ENCODE results near the gene GATAD2B.
A peak's percentile ranks its signal among the peaks of the same experiment; 100 is the strongest.
"Not testable (repeated sequence)": the region's sequence is repeated elsewhere in the genome, so short reads cannot be mapped to it uniquely, and the experiment has no call there.

The GATAD2B gene

DNA sequence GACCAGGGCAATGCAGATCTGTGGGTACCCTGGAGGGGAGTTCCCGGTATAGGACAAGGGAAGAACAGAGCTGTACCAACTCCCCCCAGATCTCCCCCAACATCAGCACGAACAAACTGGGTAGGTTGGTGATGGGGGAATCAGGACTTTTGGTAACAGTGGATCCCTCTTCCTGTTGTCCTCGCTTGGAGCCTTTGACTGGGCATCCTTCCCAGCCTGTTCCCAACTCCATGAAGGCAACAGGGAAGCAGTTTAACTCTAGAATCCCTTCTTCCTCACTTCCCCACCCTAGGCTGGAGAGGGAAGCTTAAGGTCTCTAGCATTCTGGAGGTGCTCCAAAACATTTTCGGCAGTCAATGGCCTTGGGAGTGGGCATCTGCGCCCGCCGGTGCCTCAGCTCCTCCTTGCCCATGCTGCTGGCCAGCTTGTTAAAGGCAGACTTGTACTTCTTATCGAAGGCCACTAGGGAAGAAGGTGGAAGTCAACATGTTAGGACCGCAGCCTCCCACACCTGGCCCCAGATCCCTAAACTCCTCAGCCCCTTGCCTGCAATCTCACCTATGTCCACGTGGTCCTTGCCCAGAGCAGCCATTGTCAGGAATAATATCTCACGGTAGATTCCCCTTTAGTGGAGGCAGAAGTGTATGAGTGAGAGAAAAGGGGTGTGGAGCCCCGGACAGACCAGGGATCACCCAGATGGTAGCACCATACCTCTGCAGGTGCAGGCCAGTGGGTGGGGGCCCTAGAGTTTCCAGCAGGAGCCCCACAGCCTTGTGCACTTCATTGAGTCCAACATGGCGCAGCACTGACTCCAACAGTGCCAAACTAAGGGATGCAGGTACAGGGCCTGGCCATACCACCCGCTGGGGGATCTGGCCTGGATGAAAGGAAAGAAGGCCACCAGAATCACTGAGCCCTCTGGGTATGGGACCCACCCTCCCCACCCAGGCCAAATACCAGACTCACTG lies 7.5 kb upstream of the GATAD2B start:
- DNase-seq (ENCODE audit: low spot score) (no peak), FAIRE-seq (no peak)

- FAIRE-seq (no peak), DNase-seq (ENCODE audit: low spot score) (no peak)
Measured at GRCh38 chr1:153929426-153929825, 6.7 kb upstream of the GATAD2B start.

GRCh38 chr1:153928791-153929341 lies 6.1 kb upstream of the GATAD2B start:
- DNase-seq (ENCODE audit: low spot score) (no peak), FAIRE-seq (no peak)

- DNase-seq (ENCODE audit: low spot score) (no peak), FAIRE-seq (no peak)
Measured at GRCh38 chr1:153928245-153928644, 5.5 kb upstream of the GATAD2B start.

GRCh38 chr1:153926405-153926804 lies 3.6 kb upstream of the GATAD2B start:
- DNase-seq (ENCODE audit: low spot score) (no peak), FAIRE-seq (no peak)

- FAIRE-seq (no peak), DNase-seq (ENCODE audit: low spot score) (peak; percentile 69)
Measured at GRCh38 chr1:153922076-153922971, 448 bp downstream of the GATAD2B start.

- FAIRE-seq, result no peak
- no peak for DNase-seq (ENCODE audit: low spot score)
Measured at GRCh38 chr1:153921803-153922075, 1.0 kb downstream of the GATAD2B start.

GRCh38 chr1:153921080-153921802 lies 1.5 kb downstream of the GATAD2B start:
- FAIRE-seq, result no peak
- DNase-seq (ENCODE audit: low spot score), result no peak

DNA sequence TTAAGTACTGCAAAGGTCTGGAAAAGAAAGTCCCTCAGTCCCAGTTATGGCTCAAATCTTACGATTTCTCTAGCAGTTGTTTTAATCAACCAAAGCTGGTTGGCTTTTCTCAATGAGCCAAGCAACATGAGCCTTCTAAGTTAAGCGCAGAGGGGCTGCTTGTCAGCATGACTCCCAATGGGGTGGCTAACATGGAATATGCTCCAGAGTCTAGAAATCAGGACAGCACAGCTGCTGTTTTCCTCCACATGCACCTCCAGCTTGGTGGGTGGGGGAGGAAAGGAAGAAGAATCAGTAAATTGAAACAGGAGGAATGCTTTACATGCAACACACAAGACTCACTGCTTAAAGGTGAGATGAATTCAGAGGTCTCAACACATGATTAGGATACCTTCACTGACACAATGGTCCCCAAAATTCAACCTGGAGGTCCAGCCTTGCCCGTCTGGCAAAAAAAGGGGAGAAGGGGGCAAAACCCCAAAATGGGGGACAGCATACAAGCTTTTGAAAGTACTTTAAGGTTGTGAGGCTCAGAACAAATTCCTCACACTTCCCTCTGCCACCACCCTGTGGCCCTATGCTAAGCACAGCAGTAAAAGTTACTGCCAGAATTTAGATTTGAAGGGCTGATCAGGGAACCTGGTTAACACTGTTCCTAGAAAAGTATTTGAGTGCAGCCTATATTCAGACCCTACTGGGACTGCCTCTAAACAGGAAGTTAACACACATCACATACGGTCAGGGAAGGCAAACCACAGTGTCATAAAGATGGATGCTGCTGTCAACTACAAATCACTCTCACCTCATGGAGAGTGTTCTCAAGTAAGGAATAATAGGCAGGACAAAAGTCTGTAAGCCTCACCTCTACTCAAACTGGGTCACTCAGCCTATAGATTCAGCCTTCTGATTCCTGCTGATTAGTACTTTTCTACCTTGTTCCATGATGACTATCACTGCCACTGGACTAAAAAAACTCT lies 2.6 kb downstream of the GATAD2B start:
- FAIRE-seq, result no peak

DNA sequence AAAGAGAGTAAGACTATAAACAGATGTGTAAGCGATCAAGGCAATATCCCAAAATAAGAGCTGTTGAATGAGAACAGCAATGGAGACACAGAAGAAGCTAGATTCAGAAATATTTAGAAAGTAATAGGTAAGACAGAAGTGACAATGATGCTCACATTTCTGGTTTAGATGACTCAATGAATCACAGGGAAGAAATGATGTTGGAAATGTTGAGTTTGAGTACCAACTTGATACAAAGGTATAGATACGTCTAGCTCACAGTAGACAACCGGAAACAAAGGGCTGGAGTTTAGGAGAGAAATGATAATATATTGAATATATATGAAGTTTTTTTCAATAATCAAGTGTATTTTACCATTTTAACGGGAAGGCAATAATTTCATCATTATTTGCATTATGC lies 6.5 kb downstream of the GATAD2B start:
- FAIRE-seq, result no peak
- DNase-seq (ENCODE audit: low spot score), result no peak

More for the DNA sequence above, 2.6 kb downstream of the GATAD2B start:
- no peak for DNase-seq (ENCODE audit: low spot score)

DNA sequence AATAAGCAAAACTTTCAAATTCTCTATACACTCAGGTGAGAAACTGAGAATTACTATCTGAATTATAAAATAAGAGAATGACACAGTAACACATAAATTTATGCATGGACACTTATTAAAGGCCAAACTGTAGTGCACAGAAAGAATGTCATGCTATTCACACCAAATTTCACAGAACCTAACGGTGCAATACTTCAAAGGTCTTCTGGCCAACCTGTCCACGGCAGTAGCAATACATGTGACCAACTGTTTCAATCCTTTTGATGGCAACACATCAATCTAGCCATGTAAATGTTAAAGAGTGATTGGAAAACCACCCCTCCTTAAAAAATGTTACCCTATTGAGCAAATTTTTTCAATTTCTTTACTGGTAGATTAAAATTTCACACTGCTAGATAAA lies 10.4 kb downstream of the GATAD2B start:
- DNase-seq (ENCODE audit: low spot score), result no peak
- no peak for FAIRE-seq

- not testable (repeated sequence) for FAIRE-seq; DNase-seq (ENCODE audit: low spot score)
Measured at GRCh38 chr1:153910560-153910959, 12.2 kb downstream of the GATAD2B start.

- FAIRE-seq, result no peak
Measured at GRCh38 chr1:153908071-153908470, 14.7 kb downstream of the GATAD2B start.

DNA sequence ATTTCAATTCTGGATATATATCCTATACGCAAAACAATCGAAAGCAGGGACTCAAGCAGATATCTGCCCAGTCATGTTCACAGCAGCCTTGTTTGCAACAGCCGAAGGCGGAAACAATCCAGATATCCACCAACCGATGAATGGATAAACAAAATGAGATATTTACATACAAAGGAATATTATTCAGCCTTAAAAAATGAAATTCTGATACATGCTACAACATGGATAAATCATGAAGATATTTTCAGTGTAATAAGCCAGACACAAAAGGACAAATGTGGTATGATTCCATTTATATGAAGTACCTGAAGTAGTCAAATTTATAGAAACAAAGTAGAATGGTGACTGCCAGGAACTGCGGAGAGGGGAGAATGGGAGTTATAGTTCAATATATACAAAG lies 15.6 kb downstream of the GATAD2B start:
- FAIRE-seq, result no peak
- DNase-seq (ENCODE audit: low spot score), result no peak

More at GRCh38 chr1:153908071-153908470, 14.7 kb downstream of the GATAD2B start:
- no peak for DNase-seq (ENCODE audit: low spot score)

DNA sequence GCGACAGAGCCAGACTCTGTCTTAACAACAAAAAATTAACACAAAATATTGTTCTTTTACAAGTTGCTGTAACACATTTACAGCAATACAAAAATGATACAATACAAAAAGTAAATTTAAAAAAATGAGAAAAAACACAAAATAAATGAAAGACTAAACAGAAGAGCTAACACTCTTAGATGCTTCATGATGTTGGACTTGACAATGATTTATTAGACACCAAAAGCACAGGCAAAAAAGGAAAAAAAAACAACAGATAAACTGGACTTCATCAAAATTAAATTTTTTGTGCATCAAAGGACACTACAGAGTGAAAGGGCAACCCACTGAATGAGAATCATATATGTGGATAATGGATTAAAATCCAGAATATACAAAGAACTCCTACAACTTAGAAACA lies 16.4 kb downstream of the GATAD2B start:
- FAIRE-seq (no peak), DNase-seq (ENCODE audit: low spot score) (no peak)

DNA sequence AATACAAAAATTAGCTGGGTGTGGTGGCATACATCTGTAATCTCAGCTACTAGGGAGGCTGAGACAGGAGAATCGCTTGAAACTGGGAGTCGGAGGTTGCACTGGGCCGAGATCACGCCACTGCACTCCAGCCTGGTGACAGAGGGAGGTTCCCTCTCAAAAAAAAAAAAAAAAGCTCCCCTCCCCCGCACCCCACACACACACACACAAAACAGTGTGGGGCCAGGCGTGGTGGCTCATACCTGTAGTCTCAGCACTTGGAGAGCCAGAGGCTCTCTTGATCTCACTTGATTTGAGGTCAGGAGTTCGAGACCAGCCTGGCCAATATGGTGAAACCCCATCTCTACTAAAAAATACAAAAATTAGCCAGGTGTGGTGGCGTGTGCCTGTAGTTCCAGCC lies 16.9 kb downstream of the GATAD2B start:
- DNase-seq (ENCODE audit: low spot score); FAIRE-seq: not testable (repeated sequence)

- no peak for FAIRE-seq
- DNase-seq (ENCODE audit: low spot score), result no peak
Measured at GRCh38 chr1:153903841-153904455, 18.8 kb downstream of the GATAD2B start.

- no peak for FAIRE-seq
Measured at GRCh38 chr1:153899509-153899908, 23.3 kb downstream of the GATAD2B start.

GRCh38 chr1:153895866-153896265 lies 26.9 kb downstream of the GATAD2B start:
- DNase-seq (ENCODE audit: low spot score); FAIRE-seq: not testable (repeated sequence)

More at GRCh38 chr1:153899509-153899908, 23.3 kb downstream of the GATAD2B start:
- DNase-seq (ENCODE audit: low spot score), result no peak
